Cardiac muscle cell (in vitro differentiated cells and primary cell): ENCODE measurements around the gene INPP5B. TPM values are rescaled to one million over a fixed set of nuclear protein-coding genes. Genes with fewer than 3 reads are reported as not detected.

Source experiments
- DNase-seq, 2 donors: peaks; one replicate each; pipeline versions ENCODE4 v3.0.0 to v3.0.0-alpha.2; 2010 to 2017; ENCODE audit warnings: low read depth in 1 of 2, low spot score in 1 of 2
- H3K27ac ChIP-seq: fragments of 200-600 bp; sonication (generic); 2 replicates; pipeline ENCODE4 v1.5.1; 2016
- H3K27me3 ChIP-seq: fragments of 200-600 bp; sonication (generic); 2 replicates; pipeline ENCODE4 v1.6.0; 2016; ENCODE audit warnings: control low read depth
- H3K36me3 ChIP-seq: fragments of 200-600 bp; sonication (generic); 2 replicates; pipeline ENCODE4 v1.5.1; 2016; ENCODE audit warnings: control low read depth
- H3K4me1 ChIP-seq: fragments of 200-600 bp; sonication (generic); 2 replicates; pipeline ENCODE4 v1.8.1; 2017; ENCODE audit warnings: low read depth, mild to moderate bottlenecking, mixed run types
- H3K4me3 ChIP-seq: fragments of 200-600 bp; sonication (generic); 2 replicates; pipeline ENCODE4 v1.5.1; 2016; ENCODE audit warnings: mild to moderate bottlenecking
- H3K9me3 ChIP-seq: fragments of 200-600 bp; sonication (generic); 2 replicates; pipeline ENCODE4 v1.5.1; 2017; ENCODE audit warnings: low read depth, mild to moderate bottlenecking, control low read depth
- polyA plus RNA-seq: library from polyadenylated mRNA; unstranded; fragments of >200 nt; fragmentation: Nextera tagmentation; extraction: Ambion mirVana; gene quantifications from 2 replicates; pipeline ENCODE4 v1.2.1, GENCODE V29; 2016
- total RNA-seq: library from RNA; depleted of rRNA; stranded (reverse); fragments of >200 nt; gene quantifications from 2 replicates; pipeline ENCODE4 v1.2.3, GENCODE V29; 2016
- TF ChIP-seq, protein P1 (sequence below): IDR thresholded peaks from 2 replicates; pipeline ENCODE4 v1.5.1; 2012; ENCODE audit warnings: low read depth, mild to moderate bottlenecking, low read length

The INPP5B gene
- total and polyA plus RNA-seq, 2 experiments from 2014 or later = 9.9 to 18.4 TPM

DNA sequence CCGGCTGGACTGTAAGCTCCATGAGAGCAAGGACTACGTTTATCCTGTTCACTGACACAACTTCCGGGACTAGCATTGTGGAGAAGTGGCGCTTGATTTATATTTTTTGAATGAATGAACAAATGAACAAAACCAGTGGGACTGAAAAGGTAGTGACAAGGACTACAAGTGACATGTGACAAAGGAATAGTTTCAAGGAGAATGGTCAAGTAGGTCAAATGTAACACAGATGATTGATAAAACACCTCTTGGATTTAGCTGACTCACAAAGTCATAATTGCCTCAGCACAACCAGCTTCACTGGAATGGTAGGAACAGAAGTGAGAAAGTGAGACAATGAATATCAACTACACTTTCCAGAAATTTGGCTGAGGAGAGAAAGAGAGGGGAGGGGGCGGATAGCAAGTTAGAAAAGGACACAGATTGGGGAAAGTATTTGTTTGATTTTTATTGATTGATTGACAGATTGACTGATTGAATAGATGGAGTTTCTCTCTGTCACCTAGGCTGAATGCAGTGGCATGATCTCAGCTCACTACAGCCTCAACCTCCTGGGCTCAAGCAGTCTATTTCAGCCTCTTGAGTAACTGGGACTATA lies 101.7 kb downstream of the INPP5B start:
- TF ChIP-seq, protein P1, sequence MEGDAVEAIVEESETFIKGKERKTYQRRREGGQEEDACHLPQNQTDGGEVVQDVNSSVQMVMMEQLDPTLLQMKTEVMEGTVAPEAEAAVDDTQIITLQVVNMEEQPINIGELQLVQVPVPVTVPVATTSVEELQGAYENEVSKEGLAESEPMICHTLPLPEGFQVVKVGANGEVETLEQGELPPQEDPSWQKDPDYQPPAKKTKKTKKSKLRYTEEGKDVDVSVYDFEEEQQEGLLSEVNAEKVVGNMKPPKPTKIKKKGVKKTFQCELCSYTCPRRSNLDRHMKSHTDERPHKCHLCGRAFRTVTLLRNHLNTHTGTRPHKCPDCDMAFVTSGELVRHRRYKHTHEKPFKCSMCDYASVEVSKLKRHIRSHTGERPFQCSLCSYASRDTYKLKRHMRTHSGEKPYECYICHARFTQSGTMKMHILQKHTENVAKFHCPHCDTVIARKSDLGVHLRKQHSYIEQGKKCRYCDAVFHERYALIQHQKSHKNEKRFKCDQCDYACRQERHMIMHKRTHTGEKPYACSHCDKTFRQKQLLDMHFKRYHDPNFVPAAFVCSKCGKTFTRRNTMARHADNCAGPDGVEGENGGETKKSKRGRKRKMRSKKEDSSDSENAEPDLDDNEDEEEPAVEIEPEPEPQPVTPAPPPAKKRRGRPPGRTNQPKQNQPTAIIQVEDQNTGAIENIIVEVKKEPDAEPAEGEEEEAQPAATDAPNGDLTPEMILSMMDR = no peak
- no peaks in the 10 kb centered on the region for H3K36me3 ChIP-seq
- no peaks in the 10 kb centered on the region for H3K9me3 ChIP-seq
- DNase-seq = no peak
- no peak overlapping the region for H3K27ac ChIP-seq
- peaks cover 6% of the 10 kb centered on the region for H3K4me1 ChIP-seq
- H3K4me3 ChIP-seq = no peak overlapping the region
- H3K27me3 ChIP-seq = no peaks in the 10 kb centered on the region

DNA sequence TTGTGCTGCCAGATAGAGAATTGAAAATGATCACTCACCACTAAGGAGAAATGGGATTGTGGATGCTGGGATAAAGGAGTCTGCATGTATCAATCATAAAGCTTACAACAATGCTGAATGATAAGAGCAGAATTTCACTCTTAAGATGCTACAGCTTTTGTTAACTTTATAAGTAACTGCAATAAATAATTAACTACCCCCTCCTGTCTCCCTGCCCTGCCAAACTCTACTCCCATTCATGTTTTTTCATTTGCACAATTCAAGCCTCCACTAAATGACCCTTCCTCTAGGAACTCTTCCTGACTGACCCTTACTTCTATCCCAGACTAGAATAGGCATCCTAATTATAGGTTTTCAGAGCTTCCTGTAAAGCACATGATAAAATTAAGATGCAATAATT lies 102.3 kb downstream of the INPP5B start:
- no peak overlapping the region for H3K4me3 ChIP-seq
- DNase-seq = no peak
- H3K4me1 ChIP-seq = peaks cover 6% of the 10 kb centered on the region
- H3K27me3 ChIP-seq = no peaks in the 10 kb centered on the region
- no peak overlapping the region for H3K27ac ChIP-seq
- peaks cover 2% of the 10 kb centered on the region for H3K36me3 ChIP-seq
- TF ChIP-seq, protein P1 = no peak
- H3K9me3 ChIP-seq = no peaks in the 10 kb centered on the region

DNA sequence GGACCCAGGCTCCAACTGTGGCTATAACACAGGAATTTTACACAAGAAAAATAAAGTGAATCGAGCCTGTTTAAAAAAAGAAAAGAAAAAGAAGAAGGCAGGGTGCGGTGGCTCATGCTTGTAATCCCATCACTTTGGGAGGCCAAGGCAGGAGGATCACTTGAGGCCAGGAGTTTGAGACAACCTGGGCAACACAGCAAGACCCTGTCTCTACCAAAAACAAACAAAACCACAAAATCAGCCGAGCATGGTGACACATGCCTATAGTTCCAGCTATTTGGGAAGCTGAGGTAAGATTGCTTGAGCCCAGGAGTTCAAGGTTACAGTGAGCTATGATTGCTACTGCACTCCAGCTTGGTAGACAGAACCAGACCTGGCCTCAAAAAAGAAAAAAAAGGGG lies 105.2 kb downstream of the INPP5B start:
- Histone ChIP-seq H3K27ac (no peak overlapping the region), H3K9me3 (no peaks in the 10 kb centered on the region), H3K27me3 (no peaks in the 10 kb centered on the region), H3K4me3 (no peak overlapping the region), H3K36me3 (peaks cover 18% of the 10 kb centered on the region), H3K4me1 (peaks cover 6% of the 10 kb centered on the region)
- TF ChIP-seq, protein P1 = no peak
- no peak for DNase-seq

DNA sequence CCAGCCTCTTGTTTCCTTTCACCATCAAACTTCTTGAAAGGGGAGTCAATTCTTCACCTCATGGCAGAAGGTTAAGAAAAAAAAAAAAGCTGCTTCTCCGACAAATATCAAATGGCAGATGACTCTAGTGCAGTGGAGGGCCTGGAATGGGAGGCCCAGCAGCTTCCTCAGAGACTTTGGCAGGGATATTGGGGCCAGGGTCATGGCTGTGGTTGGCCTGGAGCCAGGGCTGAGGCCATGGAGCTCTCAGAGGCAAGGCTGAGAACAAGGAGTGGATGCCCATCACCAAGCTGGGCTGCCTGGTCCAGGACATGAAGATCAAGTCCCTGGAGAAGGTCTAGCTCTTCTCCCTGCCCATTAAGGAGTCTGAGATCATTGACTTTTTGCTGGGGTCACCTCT lies 106.1 kb downstream of the INPP5B start:
- peak in 1 of 2 donors; percentile 24 for DNase-seq
- no peak overlapping the region for H3K4me3 ChIP-seq
- H3K9me3 ChIP-seq = no peaks in the 10 kb centered on the region
- TF ChIP-seq, protein P1 = no peak
- H3K36me3 ChIP-seq = peaks cover 22% of the 10 kb centered on the region
- H3K27ac ChIP-seq = no peak overlapping the region
- no peaks in the 10 kb centered on the region for H3K27me3 ChIP-seq
- peaks cover 6% of the 10 kb centered on the region for H3K4me1 ChIP-seq

DNA sequence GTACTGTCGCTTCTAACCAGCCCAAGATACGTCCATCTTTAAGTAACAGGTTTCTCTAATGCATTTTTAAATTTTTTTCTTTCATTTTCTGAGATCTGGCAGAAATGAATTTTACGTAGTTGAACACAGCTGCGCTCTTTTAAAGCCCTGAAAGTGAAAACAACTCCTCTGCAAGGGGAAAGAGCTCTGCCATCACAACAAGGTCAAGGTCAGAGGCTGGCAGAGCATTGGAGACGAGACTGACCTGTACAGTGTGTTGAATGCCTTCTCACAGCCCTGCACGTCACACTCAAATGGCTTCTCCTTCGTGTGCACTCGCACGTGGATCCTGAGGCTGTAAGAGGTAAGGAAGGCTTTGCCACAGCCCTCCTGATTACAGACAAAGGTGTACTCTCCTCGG lies 107.2 kb downstream of the INPP5B start:
- Histone ChIP-seq H3K36me3 (peaks cover 30% of the 10 kb centered on the region), H3K4me3 (no peak overlapping the region), H3K9me3 (no peaks in the 10 kb centered on the region), H3K27me3 (no peaks in the 10 kb centered on the region), H3K27ac (no peak overlapping the region), H3K4me1 (peaks cover 6% of the 10 kb centered on the region)
- DNase-seq = no peak
- TF ChIP-seq, protein P1 = no peak

DNA sequence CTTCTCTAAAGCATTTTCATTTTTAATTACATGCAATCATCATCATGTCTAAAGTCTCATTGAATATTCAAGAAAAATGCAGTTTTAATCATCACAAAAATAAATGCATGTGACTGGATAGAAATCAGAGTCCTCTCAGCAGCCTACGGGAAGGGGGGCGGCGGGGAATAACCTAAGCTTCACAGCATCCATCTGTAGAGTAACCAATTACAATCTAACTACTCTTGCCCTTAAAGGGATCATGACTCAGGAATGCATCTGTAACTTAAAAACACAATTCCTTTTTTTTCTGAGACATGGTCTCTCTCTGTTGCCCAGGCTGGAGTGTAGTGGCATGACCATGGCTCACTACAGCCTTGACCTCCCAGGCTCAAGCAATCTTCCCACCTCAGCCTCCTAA lies 110.1 kb downstream of the INPP5B start:
- TF ChIP-seq, protein P1 = no peak
- Histone ChIP-seq H3K9me3 (no peaks in the 10 kb centered on the region), H3K36me3 (peaks cover 46% of the 10 kb centered on the region), H3K27ac (no peak overlapping the region), H3K4me3 (no peak overlapping the region), H3K4me1 (no peaks in the 10 kb centered on the region), H3K27me3 (no peaks in the 10 kb centered on the region)
- DNase-seq = no peak
